Caco-2 (cell line): ENCODE data around the gene PAK1. TPM values are rescaled to one million over a fixed set of nuclear protein-coding genes. Genes with fewer than 3 reads are reported as not detected.

Experiments used
- BruUV-seq: library from RNA; stranded (reverse); fragments of 400-500 nt; replicated peaks from 2 replicates; lab custom pipeline; 2021; lab: Mats Ljungman, UMichigan
- CTCF ChIA-PET: fragments of 300-600 bp; sonication (Branson Sonifier 250); formaldehyde crosslinking; loops from one replicate; lab custom pipeline; 2022; ENCODE audit warnings: antibody characterized with exemption; lab: Charles Lee
- POLR2A ChIA-PET: fragments of 300-600 bp; sonication (Branson Sonifier 250); formaldehyde crosslinking; loops from one replicate; lab custom pipeline; 2022; ENCODE audit warnings: antibody characterized with exemption; lab: Charles Lee
- DNase-seq, 2 experiments: peaks; one replicate each; pipeline versions ENCODE4 v3.0.0 to v3.0.0-alpha.2; 2020 to 2022
- H3K27me3 ChIP-seq: replicated peaks from 2 replicates; pipeline ENCODE4 v1.6.0; 2011; ENCODE audit warnings: low read length; ENCODE audit not compliant: control insufficient read depth, insufficient read depth
- H3K36me3 ChIP-seq: 2 replicates; pipeline ENCODE4 v1.5.1; 2011; ENCODE audit warnings: low read length; ENCODE audit not compliant: control insufficient read depth, insufficient read depth
- H3K4me1 ChIP-seq: fragments of 250-450 bp; sonication (Bioruptor Pico); 2 replicates; pipeline ENCODE4 v1.5.1; 2020; ENCODE audit warnings: mild to moderate bottlenecking
- H3K4me3 ChIP-seq: 2 replicates; pipeline ENCODE4 v1.5.1; 2011; ENCODE audit warnings: low read depth, mild to moderate bottlenecking, control low read depth, low read length
- H3K9me3 ChIP-seq: fragments of 250-450 bp; sonication (Bioruptor Pico); 2 replicates; pipeline ENCODE4 v1.5.1; 2020; ENCODE audit warnings: mild to moderate bottlenecking, moderate library complexity
- H3K27ac Mint-ChIP-seq: one replicate; pipeline ENCODE4 v1.8.0; 2022; ENCODE audit warnings: mixed read lengths; ENCODE audit not compliant: unreplicated experiment
- H3K27me3 Mint-ChIP-seq: one replicate; pipeline ENCODE4 v1.8.0; 2022; ENCODE audit warnings: mixed read lengths; ENCODE audit not compliant: insufficient read depth, unreplicated experiment
- H3K36me3 Mint-ChIP-seq: one replicate; pipeline ENCODE4 v1.8.0; 2022; ENCODE audit warnings: mild to moderate bottlenecking, mixed read lengths; ENCODE audit not compliant: insufficient read depth, unreplicated experiment
- H3K4me1 Mint-ChIP-seq: one replicate; pipeline ENCODE4 v1.8.0; 2022; ENCODE audit warnings: low read depth, mixed read lengths; ENCODE audit not compliant: unreplicated experiment
- H3K4me3 Mint-ChIP-seq: one replicate; pipeline ENCODE4 v1.8.0; 2022; ENCODE audit warnings: mild to moderate bottlenecking, moderate library complexity, mixed read lengths; ENCODE audit not compliant: unreplicated experiment
- H3K9me3 Mint-ChIP-seq: one replicate; pipeline ENCODE4 v1.8.0; 2022; ENCODE audit warnings: mixed read lengths; ENCODE audit not compliant: unreplicated experiment
- intact Hi-C: fragments of 100-400 bp; cut with micrococcal nuclease; formaldehyde crosslinking; loops from one replicate; pipeline ENCODE4 v1.10.0; 2022; ENCODE audit not compliant: unreplicated experiment
- total RNA-seq: library from RNA; stranded (reverse); gene quantifications from 2 replicates; pipeline ENCODE4 v1.2.3, GENCODE V29; 2022
- TF ChIP-seq, protein P1 (sequence below), 2 experiments: fragments of 200-600 bp in 1 of 2; IDR thresholded peaks; 1 replicate in 1 of 2; 2 replicates in 1 of 2; pipeline versions ENCODE4 v1.5.1 to v1.8.0; 2011 to 2022; ENCODE audit warnings: antibody characterized with exemption in 1 of 2, control low read depth in 1 of 2, inconsistent platforms in 1 of 2, low read depth in 1 of 2, low read length in 1 of 2, mild to moderate bottlenecking in 1 of 2, moderate library complexity in 1 of 2; ENCODE audit not compliant: insufficient read depth in 1 of 2, severe bottlenecking in 1 of 2, unreplicated experiment in 1 of 2

Gene PAK1
- total RNA-seq, 1 experiment from 2014 or later, result 81.1 TPM

DNA sequence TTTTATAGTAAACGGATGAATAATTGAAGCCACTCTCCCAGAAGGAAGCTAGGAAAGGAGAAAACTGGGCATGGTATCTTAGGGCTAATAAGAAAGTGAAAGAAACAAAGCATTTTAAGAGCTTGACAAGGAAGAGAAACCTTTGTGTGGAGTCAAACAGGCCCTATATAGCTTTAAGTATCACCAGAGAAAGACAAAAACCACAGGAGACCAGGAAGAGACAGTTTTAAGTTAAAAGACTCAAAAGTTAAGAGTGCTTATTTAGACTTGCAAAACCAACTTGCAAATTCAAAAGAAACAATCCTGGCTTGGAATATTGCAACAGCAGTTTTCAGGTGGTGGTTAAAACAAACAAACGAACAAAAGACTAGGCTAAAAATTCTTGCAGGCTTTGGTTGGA is 3.4 kb downstream of the PAK1 start:
- peaks cover 47% of the 10 kb centered on the region for H3K4me1 Mint-ChIP-seq
- Histone ChIP-seq H3K4me1 (peaks cover 49% of the 10 kb centered on the region), H3K27me3 (no peaks in the 10 kb centered on the region), H3K4me3 (no peak overlapping the region), H3K36me3 (no peaks in the 10 kb centered on the region), H3K9me3 (no peaks in the 10 kb centered on the region)
- intact Hi-C loops, result loop anchor here (2.0 to 5.0 kb wide), 3 partner anchors 52 to 343 kb away; partner anchors contain the start of gene MYO7A
- TF ChIP-seq, protein P1, sequence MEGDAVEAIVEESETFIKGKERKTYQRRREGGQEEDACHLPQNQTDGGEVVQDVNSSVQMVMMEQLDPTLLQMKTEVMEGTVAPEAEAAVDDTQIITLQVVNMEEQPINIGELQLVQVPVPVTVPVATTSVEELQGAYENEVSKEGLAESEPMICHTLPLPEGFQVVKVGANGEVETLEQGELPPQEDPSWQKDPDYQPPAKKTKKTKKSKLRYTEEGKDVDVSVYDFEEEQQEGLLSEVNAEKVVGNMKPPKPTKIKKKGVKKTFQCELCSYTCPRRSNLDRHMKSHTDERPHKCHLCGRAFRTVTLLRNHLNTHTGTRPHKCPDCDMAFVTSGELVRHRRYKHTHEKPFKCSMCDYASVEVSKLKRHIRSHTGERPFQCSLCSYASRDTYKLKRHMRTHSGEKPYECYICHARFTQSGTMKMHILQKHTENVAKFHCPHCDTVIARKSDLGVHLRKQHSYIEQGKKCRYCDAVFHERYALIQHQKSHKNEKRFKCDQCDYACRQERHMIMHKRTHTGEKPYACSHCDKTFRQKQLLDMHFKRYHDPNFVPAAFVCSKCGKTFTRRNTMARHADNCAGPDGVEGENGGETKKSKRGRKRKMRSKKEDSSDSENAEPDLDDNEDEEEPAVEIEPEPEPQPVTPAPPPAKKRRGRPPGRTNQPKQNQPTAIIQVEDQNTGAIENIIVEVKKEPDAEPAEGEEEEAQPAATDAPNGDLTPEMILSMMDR (IDR thresholded peaks at IDR 0.05; ENCODE audit: insufficient read depth in 1 of 2, low read depth in 1 of 2, low read length in 1 of 2, severe bottlenecking in 1 of 2, unreplicated experiment in 1 of 2), result no peak
- ChIA-PET CTCF (no interaction called here), POLR2A (interaction anchor here (0.6 to 2.2 kb wide), 3 partner anchors 45 to 1540 kb away, joined by 3 to 11 read pairs (median 4); partner anchors contain the start of gene AQP11)
- H3K4me3 Mint-ChIP-seq, result peak overlapping the region; percentile 93
- peak overlapping the region; percentile 11 for H3K27ac Mint-ChIP-seq
- no peaks in the 10 kb centered on the region for H3K9me3 Mint-ChIP-seq
- peaks cover 20% of the 10 kb centered on the region for H3K36me3 Mint-ChIP-seq
- no TSS peak for BruUV-seq
- no peak for DNase-seq
- no peaks in the 10 kb centered on the region for H3K27me3 Mint-ChIP-seq

DNA sequence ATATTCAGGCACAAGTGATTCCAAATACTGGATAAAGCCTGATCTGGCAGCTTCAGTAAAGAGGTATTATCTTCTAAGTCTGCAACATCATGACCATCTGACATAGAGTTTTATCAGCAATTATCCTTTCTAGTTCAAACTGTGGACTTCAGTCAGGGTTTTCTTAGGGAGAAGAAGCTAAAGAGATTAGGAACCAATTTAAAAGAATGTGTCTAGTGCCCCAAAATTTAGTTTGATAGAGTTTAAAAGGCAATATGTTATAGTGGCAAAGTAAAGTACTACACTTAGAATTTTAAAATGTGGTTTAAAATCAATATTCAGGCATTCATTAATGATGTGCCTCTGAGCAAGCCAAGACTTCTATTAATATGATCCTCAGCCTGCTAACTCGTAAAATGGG is 5.4 kb downstream of the PAK1 start:
- Mint-ChIP-seq H3K4me1 (peaks cover 51% of the 10 kb centered on the region), H3K27me3 (no peaks in the 10 kb centered on the region), H3K9me3 (no peaks in the 10 kb centered on the region), H3K4me3 (no peak overlapping the region), H3K27ac (no peak overlapping the region), H3K36me3 (peaks cover 8% of the 10 kb centered on the region)
- Histone ChIP-seq H3K36me3 (no peaks in the 10 kb centered on the region), H3K4me1 (peaks cover 61% of the 10 kb centered on the region), H3K27me3 (no peaks in the 10 kb centered on the region), H3K4me3 (no peak overlapping the region), H3K9me3 (no peaks in the 10 kb centered on the region)
- ChIA-PET POLR2A (no interaction called here), CTCF (no interaction called here)
- no TSS peak for BruUV-seq
- TF ChIP-seq, protein P1 (IDR thresholded peaks at IDR 0.05; ENCODE audit: insufficient read depth in 1 of 2, low read depth in 1 of 2, low read length in 1 of 2, severe bottlenecking in 1 of 2, unreplicated experiment in 1 of 2), result no peak
- intact Hi-C loops, result no loop called here
- DNase-seq, result no peak

DNA sequence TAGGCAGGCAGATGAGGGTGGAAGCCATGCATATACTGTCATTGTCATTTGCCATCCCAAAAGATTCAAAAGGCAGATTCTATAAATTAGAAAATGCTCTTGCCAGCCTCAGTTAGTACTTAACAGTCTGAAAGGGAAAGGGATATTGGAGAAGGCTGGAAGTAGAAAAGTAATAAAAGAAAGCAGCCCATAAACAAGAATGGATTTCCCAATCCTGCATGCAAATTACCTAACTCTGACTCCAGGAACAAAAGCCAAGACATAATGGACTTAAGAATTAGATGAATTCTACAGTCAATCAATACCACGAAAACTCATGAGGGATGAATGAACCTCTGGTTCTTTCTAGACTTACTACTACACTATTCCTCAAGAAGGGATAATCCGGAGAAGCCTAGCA is 5.9 kb downstream of the PAK1 start:
- Histone ChIP-seq H3K4me3 (no peak overlapping the region), H3K4me1 (peaks cover 63% of the 10 kb centered on the region), H3K9me3 (no peaks in the 10 kb centered on the region), H3K36me3 (no peaks in the 10 kb centered on the region), H3K27me3 (no peaks in the 10 kb centered on the region)
- Mint-ChIP-seq H3K27me3 (no peaks in the 10 kb centered on the region), H3K9me3 (no peaks in the 10 kb centered on the region), H3K27ac (no peak overlapping the region), H3K36me3 (peaks cover 8% of the 10 kb centered on the region), H3K4me3 (no peak overlapping the region), H3K4me1 (peaks cover 52% of the 10 kb centered on the region)
- DNase-seq, result no peak
- BruUV-seq, result no TSS peak
- TF ChIP-seq, protein P1 (IDR thresholded peaks at IDR 0.05; ENCODE audit: insufficient read depth in 1 of 2, low read depth in 1 of 2, low read length in 1 of 2, severe bottlenecking in 1 of 2, unreplicated experiment in 1 of 2), result no peak
- intact Hi-C loops, result no loop called here
- CTCF ChIA-PET, result no interaction called here
- POLR2A ChIA-PET, result no interaction called here
